LNCaP clone FGC (cell line): ENCODE measurements around the gene GNG4.

Experiments
- DNase-seq: peaks from one replicate; pipeline ENCODE4 v3.0.0-alpha.2; 2011; ENCODE audit warnings: low read depth
- H3K4me3 ChIP-seq: 2 replicates; pipeline ENCODE4 v1.5.1; 2011; ENCODE audit warnings: mild to moderate bottlenecking, low read depth, low read length, control low read depth
- TF ChIP-seq, protein P1 (sequence below): IDR thresholded peaks from 2 replicates; pipeline ENCODE4 v1.5.1; 2012; ENCODE audit warnings: mild to moderate bottlenecking; ENCODE audit not compliant: control insufficient read depth, insufficient read depth; ENCODE audit errors: extremely low read depth

The GNG4 gene

DNA sequence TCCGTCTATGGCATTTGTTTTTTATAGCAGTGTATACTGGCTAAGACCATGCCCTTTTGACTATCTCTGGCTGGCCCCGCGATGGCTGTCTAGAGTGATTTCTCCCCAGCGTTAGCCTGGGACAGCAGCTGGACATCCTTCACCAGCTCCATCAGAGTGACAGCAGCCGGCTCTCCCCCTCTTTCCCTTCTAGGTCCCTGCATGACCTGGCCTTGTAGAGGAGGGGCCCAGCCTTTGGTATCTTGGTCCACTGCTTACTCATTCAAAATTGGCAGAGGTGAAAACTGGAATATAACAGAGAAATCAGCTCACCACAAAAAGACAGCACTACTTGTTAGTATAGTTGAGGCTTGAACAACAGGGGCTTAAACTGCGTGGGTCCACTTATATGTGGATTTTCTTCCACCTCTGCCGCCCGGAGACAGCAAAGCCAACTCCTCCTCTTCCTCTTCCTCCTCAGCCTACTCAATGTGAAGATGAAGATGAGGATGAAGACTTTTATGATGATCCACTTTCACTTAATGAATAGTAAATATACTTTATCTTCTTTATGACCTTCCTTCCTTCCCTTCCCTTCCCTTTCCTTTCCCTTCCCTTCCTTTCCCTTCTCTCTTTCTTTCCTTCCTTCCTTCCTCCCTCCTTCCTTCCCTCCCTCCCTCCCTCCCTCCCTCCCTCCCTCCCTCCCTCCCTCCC is 116.0 kb downstream of the GNG4 start:
- TF ChIP-seq, protein P1, sequence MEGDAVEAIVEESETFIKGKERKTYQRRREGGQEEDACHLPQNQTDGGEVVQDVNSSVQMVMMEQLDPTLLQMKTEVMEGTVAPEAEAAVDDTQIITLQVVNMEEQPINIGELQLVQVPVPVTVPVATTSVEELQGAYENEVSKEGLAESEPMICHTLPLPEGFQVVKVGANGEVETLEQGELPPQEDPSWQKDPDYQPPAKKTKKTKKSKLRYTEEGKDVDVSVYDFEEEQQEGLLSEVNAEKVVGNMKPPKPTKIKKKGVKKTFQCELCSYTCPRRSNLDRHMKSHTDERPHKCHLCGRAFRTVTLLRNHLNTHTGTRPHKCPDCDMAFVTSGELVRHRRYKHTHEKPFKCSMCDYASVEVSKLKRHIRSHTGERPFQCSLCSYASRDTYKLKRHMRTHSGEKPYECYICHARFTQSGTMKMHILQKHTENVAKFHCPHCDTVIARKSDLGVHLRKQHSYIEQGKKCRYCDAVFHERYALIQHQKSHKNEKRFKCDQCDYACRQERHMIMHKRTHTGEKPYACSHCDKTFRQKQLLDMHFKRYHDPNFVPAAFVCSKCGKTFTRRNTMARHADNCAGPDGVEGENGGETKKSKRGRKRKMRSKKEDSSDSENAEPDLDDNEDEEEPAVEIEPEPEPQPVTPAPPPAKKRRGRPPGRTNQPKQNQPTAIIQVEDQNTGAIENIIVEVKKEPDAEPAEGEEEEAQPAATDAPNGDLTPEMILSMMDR, result no peak

DNA sequence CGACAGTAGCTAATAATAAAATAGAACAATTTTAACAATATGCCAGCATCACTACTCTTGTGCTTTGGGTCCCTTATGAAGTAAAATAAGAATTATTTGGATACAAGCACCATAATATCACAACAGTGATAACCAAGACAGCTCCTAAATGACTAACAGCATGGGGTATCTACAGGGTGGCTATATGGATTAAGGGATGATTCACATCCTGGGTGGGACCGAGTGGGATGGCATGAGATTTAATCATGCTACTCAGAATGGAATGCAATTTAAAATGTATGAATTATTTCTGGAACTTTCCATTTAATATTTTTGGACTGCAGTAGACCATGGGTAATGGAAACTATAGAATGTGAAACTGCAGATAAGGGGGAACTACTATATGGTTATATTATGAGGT is 117.2 kb downstream of the GNG4 start:
- TF ChIP-seq, protein P1, result no peak
- no peak for DNase-seq
- no peak overlapping the region for H3K4me3 ChIP-seq

More for the DNA sequence above, 116.0 kb downstream of the GNG4 start:
- H3K4me3 ChIP-seq, result no peak overlapping the region
- DNase-seq, result no peak

DNA sequence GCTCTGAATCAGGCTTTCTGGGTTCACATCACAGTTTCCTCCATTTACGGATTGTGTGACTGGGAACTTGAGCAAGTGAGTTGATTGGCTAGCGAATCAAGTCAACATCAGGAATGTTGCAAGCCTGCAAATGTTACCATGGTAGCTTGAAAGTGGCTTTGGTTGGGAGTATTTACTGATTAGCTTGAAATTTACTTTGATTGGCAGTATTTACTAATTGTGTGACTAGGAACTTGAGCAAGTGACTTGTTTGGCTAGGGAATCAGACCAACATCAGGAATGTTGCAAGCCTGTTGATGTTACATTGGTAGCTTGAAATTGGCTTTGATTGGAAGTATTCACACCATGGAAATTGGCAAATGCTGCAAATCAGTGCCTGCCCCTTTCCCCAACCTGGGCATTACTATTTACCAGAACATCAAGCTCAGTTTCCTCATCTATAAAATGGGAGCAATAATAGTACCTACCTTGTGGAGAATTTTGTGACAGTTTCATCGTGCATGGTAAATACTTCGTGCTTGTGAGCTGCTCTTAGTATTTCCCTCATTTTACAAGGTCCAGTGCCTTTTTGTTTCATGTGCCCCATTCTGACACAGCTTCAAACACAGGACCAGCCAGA is 122.3 kb downstream of the GNG4 start:
- no peak overlapping the region for H3K4me3 ChIP-seq
- no peak for DNase-seq
- TF ChIP-seq, protein P1, result no peak

DNA sequence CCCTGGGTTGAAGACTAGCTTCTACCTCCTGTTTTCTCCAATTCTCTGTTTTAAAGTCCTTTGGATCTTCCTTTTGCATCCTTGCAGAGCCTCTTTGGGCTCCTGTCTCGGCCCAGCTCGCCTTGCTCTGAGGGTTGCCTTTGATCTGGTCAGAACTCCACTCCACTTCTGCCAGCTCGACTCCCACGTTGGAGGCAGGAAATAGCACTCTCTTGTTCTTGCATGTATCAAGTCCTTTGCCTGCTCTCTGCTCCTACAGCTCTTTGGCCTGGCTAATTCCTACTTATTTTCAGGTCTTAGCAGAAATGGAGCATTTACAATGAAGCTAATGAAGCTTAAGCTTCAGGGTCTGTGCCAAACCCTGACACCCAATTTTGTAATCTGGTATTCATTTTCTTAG is 124.3 kb downstream of the GNG4 start:
- no peak overlapping the region for H3K4me3 ChIP-seq
- TF ChIP-seq, protein P1, result no peak
- DNase-seq, result no peak

DNA sequence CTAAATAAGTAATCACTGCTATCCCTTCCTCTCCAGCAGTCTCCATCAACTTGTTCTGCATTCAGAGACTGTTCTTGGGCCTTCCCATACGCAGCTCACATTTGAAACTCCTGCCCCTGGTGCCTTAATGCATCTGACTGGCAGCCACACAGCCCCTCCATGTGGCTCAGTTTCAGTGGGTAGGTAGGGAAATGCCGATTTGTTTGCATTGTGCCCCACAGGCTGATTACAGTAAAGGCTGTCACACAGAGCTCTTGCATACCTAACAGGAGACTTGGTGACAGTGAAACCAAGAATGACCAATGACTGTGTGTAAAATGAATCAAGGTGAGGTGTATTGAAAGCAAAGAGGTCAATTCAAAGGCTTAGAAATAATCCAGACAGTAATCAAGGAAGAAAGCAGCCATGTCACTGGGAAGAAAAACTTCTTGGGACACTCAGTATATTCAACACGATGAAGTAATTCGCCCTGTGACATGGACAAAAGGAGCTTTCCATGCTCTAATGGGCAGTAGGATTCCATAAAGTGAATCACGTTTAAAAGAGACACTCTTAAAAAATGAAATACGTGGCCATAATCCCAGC is 132.6 kb downstream of the GNG4 start:
- TF ChIP-seq, protein P1, result no peak
- no peak for DNase-seq
- H3K4me3 ChIP-seq, result no peak overlapping the region

DNA sequence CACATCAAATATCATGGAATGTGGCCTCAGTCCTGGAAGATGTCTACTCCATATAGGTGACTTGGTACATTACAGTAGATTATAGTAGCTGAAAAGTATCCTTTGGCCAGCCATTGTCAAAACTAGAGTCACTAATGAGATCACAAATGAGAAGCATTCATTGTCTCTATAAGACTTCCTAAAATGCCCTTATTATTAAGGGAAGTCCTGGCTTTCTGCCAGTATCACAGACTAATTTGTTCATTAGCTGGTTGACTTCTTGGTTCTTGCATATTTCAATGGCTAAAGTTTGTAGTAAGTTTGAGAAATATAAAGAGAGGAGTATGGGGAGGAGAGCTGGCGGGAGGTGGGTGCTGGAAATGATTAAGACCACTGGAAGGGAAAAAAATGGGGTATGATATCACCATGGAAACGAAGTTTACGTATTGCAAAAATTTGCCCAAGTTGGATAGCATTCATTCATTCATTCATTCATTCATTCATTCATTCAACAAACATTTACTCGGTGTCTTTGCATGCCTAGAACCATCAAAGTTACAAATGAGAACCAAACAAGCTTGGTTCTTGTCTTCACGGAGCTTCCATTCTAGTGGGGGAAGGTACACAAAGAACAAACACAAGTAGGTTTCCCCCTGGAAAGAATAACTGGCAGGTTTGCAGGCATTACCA is 133.6 kb downstream of the GNG4 start:
- no peak overlapping the region for H3K4me3 ChIP-seq
- DNase-seq, result no peak
- TF ChIP-seq, protein P1, result no peak
